HG03280 (cell line): Measurements from ENCODE around the gene RSPO1.

Experiments used
- ATAC-seq: cut with Tn5 transposase; IDR thresholded peaks from one replicate; pipeline ENCODE4 v1.9.1; 2021; ENCODE audit warnings: mild to moderate bottlenecking, moderate library complexity; ENCODE audit not compliant: unreplicated experiment

RSPO1 gene

DNA sequence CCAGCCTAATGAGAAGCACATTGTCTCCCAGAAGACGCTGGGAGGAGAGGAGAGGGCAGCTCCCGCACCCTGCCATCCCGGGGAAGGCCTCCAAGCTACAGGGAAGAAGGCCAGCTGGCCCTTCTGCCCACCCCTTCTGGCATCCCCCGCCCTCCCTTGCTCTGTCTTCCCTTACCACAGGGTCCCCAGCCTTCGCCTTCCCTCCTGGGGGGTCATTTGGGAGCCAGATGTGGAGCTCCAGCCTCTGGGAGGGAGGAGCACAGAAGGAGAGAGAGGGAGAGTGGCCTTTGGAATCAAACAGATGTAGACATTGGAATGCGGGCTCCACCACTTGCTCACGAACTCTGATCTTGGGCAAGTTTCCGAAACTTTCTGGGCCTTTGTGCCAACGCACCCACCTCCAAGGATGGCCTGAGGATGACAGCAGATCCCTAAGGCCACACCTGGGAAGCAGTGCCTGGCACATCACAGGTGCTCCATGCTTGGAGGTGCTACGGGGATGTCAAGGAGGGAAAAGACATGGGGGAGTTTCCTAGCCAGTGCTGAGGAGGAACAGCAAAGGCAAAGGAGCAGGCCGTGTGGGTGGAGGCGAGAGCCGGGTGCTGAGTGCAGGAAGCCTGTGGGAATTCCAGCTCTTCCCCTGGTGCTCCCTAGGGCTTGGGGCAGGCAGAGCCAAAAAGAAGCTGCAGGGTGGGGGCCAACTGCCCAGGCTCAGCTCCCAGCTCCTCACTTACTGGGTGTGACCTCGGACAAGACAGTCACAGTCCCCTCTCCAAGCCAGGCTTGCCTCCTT, 23.1 kb upstream of the RSPO1 start:
- no peak for ATAC-seq

DNA sequence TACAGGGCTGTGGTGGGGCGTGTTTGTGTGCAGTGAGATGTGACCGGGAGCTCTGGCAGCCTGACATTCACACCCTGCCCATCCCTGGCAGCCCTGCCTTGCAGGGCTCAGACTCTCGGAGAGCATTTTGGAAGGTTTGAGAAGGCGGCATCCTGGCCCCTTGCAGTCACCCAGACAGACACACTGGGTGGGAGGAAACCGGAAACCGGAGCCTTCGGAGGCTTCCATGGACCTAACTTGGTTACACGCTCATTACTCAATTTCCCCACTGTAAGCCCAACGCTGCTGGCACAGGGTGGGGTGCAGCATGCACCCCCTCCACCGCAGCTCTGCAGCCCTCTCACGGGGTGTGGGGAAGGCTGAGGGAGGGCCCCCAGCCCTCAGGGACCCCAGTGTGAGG, 22.2 kb upstream of the RSPO1 start:
- no peak for ATAC-seq

DNA sequence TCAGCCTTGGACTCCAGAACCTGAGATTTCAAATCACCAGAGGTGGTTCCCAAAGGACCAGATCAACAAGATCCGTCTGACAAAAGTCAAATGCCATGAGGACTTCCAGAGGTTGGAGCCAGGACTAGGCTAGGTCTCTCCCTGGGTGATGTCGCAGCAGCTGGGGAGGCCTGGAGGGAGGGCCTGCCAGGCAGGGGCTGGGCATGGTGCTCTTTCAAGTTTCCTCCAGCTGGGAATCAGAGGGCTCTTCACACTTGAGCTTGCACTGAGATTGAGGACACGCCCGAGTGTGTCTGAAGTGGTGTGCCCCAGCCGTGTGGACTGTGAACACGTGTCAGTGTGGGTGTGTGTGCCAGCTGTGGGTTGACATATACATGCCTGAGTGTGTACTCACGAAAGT, 21.3 kb upstream of the RSPO1 start:
- ATAC-seq, result no peak

GRCh38 chr1:37655274-37655673, 20.6 kb upstream of the RSPO1 start:
- no peak for ATAC-seq

DNA sequence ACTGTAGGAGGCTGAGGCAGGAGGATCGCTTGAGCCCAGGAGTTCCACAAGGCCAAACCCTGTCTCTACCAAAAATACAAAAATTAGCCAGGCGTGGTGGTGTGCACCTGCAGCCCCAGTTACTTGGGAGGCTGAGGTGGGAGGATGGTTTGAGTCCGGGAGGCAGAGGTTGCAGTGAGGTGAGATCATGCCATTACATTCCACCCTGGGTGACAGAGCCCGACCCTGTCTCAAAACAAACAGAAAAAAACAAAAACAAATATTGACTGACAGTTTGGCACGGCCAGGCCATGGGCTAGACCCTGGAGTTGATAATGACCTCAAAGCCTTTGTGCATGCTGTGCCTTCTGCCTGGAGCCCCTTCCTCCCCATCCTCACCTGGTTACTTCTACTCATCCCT, 19.2 kb upstream of the RSPO1 start:
- no peak for ATAC-seq

- no peak for ATAC-seq
Observed at GRCh38 chr1:37652976-37653375, 18.3 kb upstream of the RSPO1 start.

DNA sequence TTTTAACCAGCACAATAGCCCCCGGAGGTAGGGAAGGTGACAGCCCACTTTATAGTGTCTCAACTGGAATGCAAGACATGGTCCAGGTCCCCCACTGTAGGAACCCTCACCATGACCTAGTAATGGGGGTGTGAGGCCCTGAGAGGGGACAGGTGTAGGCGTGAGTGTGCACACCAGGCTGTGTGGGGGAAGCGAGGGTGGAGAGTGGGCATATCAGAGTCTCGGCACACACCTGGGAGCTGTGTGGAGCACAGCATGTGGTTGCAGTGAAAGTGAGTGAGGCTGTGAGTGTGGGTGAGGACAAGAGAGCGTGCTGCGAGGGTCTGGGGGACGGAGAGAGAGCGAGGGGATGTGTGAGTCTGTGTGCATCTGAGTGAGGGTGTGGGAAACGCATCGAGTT, 17.1 kb upstream of the RSPO1 start:
- ATAC-seq, result no peak

- ATAC-seq, result no peak
Observed at GRCh38 chr1:37650721-37651120, 16.0 kb upstream of the RSPO1 start.

DNA sequence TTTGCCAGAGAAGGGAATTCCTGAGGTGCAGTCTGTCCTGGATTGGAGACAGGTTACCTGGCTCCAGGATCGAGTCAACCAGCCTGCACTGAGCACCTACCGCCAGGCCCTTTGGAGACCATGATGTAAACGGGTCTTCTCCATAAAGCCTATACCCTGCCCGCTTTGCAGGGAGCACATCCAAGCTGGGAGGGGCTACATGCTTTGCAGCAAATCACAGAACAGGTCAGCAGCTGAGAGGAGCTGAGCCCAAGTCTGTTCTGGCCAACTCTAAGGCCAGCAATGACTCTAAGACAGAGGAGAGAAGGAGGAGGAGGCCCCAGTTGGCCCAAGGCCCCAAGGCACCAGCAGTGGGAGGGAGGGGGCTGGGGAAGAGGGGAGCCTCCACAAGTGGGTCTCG, 15.5 kb upstream of the RSPO1 start:
- ATAC-seq, result no peak

DNA sequence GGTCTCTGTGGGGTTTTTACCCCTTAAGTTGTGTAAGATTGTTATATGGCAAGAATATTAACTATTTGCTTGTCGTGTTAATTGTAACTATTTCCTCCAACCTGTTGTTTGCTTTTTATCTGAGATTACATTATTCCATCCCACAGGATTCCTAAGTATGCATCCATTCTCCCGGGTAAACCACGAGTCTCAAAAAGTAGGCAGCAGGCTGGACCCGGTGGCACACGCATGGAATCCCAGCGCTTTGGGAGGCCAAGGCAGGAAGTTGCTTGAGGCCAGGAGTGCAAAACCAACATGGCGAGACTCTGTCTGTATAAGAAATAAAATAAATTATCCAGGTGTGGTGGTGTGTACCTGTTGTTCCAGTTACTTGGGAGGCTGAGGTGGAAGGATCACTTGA, 12.6 kb upstream of the RSPO1 start:
- no peak for ATAC-seq

- no peak for ATAC-seq
Observed at GRCh38 chr1:37641059-37641458, 6.4 kb upstream of the RSPO1 start.

DNA sequence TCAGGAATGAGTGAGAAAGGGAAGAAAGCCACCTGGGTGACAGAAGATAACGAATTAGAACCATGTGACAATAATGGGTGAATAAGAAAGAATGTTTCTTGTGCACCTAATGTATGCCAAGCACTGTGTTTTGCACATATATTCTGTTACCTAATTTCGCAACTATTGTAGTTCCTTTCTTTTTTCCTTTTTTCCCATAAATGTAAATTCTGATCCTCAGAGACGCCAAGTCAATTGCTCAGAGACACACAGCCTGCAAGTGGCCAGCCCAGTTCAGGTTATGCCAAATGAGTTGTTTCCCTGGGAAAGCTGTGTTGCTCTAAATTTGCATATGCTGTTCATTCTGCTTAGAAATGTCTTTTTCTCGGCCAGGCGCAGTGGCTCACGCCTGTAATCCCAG, 1.7 kb upstream of the RSPO1 start:
- no peak for ATAC-seq

- ATAC-seq, result no peak
Observed at GRCh38 chr1:37634992-37635902, 555 bp upstream of the RSPO1 start.

GRCh38 chr1:37633938-37634243, 801 bp downstream of the RSPO1 start:
- no peak for ATAC-seq

DNA sequence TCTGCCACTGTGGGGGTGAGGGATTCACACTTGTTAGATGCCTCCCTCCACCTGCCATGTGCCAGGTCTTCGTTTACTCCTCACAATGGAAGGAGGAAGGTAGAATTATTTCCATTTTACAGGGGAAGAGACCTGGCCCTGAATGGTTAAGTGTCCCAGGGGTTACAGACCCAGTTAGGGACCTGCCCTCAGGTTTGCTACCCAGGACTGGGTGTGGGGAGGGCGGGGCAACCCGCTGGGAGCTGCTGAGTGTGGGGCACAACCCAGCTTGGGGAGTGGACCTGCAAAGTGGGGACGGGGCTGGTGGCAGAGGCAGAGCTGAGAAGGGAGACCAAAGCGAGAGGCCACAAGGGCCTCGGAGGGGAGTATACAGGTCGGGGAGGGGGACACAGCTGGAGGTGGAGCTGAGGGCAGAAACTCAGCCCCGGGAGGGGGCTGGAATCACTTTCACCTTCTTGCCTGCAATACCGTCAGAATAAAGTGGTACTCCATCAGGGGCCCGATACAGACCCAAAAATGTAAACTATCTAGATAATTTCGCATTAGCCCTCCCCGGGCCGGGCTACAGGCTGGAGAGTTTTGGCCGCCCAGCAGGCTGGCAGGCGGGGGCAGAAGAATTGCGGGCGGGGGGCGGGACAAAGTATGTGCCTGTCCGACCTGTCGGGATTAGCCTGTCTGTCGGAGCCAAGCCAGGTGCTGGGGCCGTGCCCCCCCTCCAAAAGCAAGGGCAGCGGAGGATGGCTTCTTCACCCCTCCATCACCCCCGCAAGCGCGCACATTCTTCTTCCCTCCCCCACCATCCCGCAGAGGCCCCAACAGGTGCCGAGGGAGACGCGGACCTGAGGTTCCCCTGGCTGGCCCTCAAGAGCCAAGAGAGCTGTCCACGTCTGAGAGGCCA, 1.4 kb downstream of the RSPO1 start:
- no peak for ATAC-seq

GRCh38 chr1:37631036-37631435, 3.7 kb downstream of the RSPO1 start:
- ATAC-seq, result no peak

- ATAC-seq, result no peak
Observed at GRCh38 chr1:37630426-37631028, 4.2 kb downstream of the RSPO1 start.

DNA sequence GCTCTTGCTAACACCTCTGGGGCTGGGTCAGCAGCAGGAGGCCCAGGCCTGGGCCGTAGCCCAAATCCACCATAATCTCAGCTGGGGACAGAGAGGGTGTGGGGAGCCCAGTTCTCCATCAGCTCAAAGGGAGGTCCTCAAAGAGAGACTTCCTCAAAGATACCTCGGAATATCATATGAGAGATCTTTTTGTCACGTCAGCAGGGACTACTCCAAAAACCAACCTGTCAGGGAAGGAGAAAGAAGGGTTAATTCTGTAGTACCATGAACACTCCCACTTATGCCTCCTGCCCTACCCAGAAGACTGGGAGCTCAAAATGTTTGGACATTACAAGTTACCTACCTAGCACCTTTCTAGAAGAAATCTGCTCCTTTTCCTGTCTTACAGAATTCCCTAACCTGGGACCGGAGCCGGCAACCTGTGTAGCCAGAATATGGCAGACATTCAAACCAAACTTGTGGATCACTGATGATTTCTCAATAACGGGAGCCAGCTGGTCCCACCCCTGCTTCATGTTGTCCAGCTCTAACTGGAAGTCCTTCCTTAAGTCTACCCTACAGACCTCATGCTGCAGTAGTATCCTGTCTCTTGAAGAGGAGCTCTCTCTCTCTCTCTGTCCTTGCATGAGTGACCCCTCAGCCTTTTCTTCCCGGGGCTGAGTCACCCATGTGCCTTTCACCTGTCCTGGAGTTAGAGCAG, 4.8 kb downstream of the RSPO1 start:
- ATAC-seq, result no peak

- no peak for ATAC-seq
Observed at GRCh38 chr1:37629008-37629407, 5.7 kb downstream of the RSPO1 start.

- ATAC-seq, result no peak
Observed at GRCh38 chr1:37628026-37628556, 6.6 kb downstream of the RSPO1 start.
